ENCODE data around the gene PSPN.
A peak's percentile ranks its signal among the peaks of the same experiment; 100 is the strongest.

Gene PSPN, protein sequence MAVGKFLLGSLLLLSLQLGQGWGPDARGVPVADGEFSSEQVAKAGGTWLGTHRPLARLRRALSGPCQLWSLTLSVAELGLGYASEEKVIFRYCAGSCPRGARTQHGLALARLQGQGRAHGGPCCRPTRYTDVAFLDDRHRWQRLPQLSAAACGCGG

DNA sequence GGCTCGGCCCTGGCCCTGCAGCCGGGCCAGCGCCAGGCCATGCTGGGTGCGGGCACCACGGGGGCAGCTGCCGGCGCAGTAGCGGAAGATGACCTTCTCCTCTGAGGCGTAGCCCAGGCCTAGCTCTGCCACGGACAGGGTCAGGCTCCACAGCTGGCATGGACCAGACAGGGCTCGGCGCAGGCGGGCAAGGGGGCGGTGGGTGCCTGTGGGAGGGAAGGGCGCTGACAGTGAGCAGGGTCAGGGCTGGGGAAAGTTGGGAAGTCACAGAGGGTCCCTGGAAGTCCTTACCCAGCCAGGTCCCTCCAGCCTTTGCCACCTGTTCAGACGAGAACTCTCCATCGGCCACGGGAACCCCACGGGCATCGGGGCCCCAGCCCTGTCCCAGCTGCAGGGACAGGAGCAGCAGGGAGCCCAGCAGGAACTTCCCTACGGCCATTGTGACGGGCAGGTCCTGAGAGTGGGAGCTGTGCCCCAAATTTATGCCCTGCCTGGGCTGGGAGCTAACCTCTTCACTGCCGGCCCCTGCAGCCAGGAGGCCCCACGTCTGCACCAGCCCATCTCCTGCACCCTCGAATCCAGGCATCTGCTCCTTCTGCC, at the start of gene PSPN:
TSS of gene PSPN (minus strand) at position 523 of the 600 bp plus-strand sequence. CDS start at position 439, 84 bp downstream.
- TF ChIP-seq, protein P1, sequence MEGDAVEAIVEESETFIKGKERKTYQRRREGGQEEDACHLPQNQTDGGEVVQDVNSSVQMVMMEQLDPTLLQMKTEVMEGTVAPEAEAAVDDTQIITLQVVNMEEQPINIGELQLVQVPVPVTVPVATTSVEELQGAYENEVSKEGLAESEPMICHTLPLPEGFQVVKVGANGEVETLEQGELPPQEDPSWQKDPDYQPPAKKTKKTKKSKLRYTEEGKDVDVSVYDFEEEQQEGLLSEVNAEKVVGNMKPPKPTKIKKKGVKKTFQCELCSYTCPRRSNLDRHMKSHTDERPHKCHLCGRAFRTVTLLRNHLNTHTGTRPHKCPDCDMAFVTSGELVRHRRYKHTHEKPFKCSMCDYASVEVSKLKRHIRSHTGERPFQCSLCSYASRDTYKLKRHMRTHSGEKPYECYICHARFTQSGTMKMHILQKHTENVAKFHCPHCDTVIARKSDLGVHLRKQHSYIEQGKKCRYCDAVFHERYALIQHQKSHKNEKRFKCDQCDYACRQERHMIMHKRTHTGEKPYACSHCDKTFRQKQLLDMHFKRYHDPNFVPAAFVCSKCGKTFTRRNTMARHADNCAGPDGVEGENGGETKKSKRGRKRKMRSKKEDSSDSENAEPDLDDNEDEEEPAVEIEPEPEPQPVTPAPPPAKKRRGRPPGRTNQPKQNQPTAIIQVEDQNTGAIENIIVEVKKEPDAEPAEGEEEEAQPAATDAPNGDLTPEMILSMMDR (conservative IDR thresholded peaks at IDR 0.05; ENCODE audit: low read depth, low read length) = no peak
- H3K4me3 ChIP-seq (ENCODE audit: low read depth, low read length) = no peak within 1 kb of the TSS
- DNase-seq (ENCODE audit: low read depth) = no peak

DNA sequence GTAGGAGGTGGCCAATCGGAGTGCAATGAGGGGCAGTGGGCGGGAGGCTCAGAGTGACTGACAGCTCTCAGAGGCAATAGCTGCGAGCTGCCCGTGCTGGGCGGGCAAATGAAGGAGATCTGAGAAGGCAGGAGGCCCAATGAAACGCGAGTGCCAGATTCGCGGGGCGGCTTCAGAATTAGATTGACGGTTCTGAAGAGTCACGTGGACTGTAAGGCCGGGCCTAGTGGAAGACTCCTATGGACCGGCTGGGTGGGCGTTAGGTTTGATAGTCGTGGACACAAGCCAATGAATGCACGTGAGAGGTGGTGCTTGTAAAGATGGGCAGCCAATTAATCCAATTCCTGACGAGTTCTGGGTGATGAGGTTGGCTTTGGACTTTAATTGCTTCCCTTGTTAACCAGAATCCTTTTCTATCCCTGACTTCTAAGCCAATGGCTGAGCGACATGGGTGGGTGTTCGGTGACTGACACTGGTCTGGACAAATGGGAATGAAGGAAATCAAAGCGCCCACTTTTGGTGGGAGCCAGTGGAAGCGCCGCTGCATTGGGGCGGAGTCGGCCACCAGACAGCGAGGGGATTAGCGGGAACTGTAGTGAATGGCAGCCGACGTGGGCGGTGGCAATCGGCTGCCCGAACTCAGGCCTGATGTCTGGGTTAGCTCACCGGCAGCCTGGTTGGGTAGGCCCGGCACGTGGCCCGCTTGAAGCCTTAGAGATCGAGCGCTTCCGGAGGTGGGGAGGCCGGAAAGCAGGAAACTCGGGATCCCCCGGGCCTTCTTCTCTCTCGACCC, 49.4 kb upstream of the PSPN start:
- H3K4me3 ChIP-seq (ENCODE audit: low read depth, low read length) = peak overlapping the region; percentile 11
- DNase-seq (ENCODE audit: low read depth) = peak; percentile 100
- TF ChIP-seq, protein P1 (conservative IDR thresholded peaks at IDR 0.05; ENCODE audit: low read depth, low read length) = no peak

DNA sequence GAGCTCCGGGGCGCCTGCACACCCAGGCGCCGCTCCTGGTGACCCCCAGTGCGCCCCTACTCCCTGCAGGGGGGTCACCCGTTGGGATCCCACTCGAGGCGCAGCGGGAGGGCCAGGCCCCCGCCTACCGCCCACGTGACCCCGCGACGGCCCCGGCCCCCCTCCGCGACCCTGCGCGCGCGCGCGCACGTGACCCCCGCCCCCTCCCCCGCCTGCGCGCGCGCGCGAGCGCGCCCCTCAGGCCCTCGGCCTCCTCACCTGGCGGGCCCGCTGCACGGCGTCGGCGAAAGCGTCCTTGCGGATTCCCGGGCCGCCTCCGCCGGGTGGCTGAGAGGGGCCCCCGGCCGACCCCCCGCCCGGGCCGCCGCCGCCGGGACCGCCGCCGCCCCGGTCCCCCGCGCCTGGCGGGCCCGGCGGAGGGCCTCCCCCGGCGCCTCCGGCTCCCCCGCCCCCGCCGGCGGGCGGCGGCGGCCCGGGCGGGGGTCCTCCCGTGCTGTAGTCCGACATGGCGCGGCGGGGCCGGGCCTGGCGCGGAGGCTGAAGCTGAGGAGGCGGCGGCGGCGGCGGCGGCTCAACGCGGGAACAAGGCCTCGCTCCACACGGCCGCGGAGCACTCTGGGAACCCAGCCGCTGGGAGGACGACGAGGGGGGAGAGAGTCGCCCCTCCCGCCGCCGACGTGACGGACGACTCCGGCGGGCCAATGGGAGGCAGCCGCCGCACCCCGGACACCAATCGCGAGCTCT, 48.6 kb upstream of the PSPN start, which contains the start of gene KHSRP:
TSS of gene KHSRP (minus strand) at position 617 of the 744 bp plus-strand sequence. CDS start at position 507, 110 bp downstream.
- TF ChIP-seq, protein P1 (conservative IDR thresholded peaks at IDR 0.05; ENCODE audit: low read depth, low read length) = no peak
- H3K4me3 ChIP-seq (ENCODE audit: low read depth, low read length) = peak within 1 kb of the TSS; percentile 85
- DNase-seq (ENCODE audit: low read depth) = no peak

DNA sequence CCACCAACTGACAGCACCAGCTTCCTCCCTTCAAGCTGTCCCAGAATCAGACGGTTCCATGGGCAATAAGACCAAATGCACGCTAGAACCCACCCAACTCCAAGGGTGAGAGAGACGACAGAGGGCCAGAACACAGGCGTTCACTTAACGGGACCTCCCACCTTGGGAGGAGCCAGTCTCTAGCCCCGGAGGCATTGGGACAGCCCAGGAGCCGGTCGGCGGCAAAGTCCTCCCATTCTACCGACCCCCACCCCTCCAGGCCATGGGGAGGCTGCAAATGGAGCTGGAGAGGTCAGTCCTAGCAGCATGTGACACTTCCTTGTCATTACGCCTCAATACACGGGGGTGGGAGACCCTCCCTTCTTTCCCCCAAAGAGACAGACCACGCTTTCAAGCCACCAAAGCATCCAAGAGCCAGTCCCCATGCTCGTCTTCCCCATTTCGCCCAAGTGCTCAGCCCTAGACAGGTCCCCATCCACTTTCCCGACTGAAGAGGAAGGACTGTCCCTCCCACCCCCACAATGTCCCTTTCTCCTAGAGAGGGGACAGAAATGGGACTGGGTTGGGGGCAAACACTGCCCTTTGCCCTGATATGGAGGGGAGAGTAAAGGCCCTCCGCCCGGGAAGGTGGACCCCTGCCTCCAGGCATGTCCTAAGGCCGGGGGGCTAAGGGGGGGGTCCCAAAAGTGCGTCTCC, 47.9 kb upstream of the PSPN start:
- DNase-seq (ENCODE audit: low read depth) = peak; percentile 66
- TF ChIP-seq, protein P1 (conservative IDR thresholded peaks at IDR 0.05; ENCODE audit: low read depth, low read length) = no peak
- H3K4me3 ChIP-seq (ENCODE audit: low read depth, low read length) = peak overlapping the region; percentile 85

DNA sequence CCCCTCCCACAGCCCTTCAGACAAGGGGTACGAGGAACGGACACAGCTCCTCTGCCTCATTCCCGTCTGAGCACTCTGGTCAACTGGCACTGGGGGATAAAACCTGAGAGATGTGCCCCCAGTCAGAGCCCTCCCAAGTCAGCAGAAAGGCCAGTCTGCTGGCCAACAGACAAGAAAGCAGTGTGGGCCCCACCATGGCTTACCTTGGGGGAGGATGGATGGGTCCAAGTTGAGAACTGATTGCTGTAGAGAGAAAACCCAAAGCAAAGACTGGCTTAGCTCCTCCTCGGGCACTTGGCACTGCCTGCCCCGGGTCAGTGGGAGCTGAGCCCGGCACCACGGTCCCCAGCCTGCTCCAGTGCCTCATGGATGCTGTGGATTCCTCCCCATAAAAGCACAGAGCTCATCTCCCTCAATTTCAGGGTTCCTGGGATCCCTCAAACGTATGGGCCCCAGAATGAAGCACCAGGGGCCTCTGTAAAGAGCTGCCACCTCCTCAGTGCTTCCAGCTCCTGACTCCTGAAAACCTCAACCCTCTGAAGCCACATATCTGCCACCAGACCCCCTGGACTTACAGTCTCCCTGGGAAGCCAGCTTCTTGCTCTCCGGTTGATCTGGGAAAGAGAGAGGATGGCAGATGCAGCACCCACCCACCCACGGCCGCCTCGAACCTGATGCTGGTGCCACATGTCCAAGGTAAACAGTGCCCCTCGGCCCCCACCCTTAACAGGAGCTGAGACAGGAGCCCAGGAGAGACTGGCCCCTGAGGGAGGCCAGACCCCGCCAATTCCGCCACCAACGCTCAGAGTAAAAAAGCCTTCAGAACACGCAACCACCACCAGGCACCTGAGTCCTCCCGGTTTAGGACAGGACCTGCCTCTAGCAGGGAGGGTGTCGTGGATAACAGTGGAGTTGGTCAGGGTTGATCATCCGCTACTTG, 45.6 kb upstream of the PSPN start:
- no peak overlapping the region for H3K4me3 ChIP-seq (ENCODE audit: low read depth, low read length)
- DNase-seq (ENCODE audit: low read depth) = no peak
- TF ChIP-seq, protein P1 (conservative IDR thresholded peaks at IDR 0.05; ENCODE audit: low read depth, low read length) = no peak
